Astrocyte (in vitro differentiated cells and primary cell): ENCODE data around the gene VPS13D. TPM values are rescaled to one million over a fixed set of nuclear protein-coding genes. Genes with fewer than 3 reads are reported as not detected.

ENCODE experiments used
- DNase-seq: peaks from one replicate; pipeline ENCODE4 v3.0.0-alpha.2; 2010; ENCODE audit warnings: low read depth
- FAIRE-seq: peaks from 2 replicates; lab custom pipeline; 2011; peaks lifted over from hg19 to GRCh38; lab: Jason Lieb, UNC
- H2AFZ ChIP-seq: 2 replicates; pipeline ENCODE4 v1.6.0; 2012; ENCODE audit warnings: low read depth, low read length, inconsistent platforms
- H3K27ac ChIP-seq: 2 replicates; pipeline ENCODE4 v1.5.1; 2011; ENCODE audit warnings: low read depth, low read length, inconsistent platforms
- H3K27me3 ChIP-seq: 2 replicates; pipeline ENCODE4 v1.6.0; 2011; ENCODE audit warnings: low read length, inconsistent platforms; ENCODE audit not compliant: insufficient read depth
- H3K36me3 ChIP-seq: 2 replicates; pipeline ENCODE4 v1.5.1; 2011; ENCODE audit warnings: low read length, inconsistent platforms; ENCODE audit not compliant: insufficient read depth
- H3K4me1 ChIP-seq: 2 replicates; pipeline ENCODE4 v1.5.1; 2011; ENCODE audit warnings: low read length, inconsistent platforms; ENCODE audit not compliant: insufficient read depth
- H3K4me2 ChIP-seq: 2 replicates; pipeline ENCODE4 v1.6.0; 2012; ENCODE audit warnings: low read length, inconsistent platforms
- H3K4me3 ChIP-seq: 2 replicates; pipeline ENCODE4 v1.5.1; 2011; ENCODE audit warnings: low read depth, mild to moderate bottlenecking, low read length, inconsistent platforms; ENCODE audit not compliant: insufficient read depth
- H3K79me2 ChIP-seq: 2 replicates; pipeline ENCODE4 v1.6.0; 2012; ENCODE audit warnings: mild to moderate bottlenecking, low read length, inconsistent platforms; ENCODE audit not compliant: insufficient read depth
- H3K9ac ChIP-seq: 2 replicates; pipeline ENCODE4 v1.6.0; 2012; ENCODE audit warnings: mild to moderate bottlenecking, low read length, inconsistent platforms
- H3K9me3 ChIP-seq: 2 replicates; pipeline ENCODE4 v1.5.1; 2012; ENCODE audit warnings: low read depth, mild to moderate bottlenecking, low read length, inconsistent platforms; ENCODE audit not compliant: insufficient read depth
- H4K20me1 ChIP-seq: 2 replicates; pipeline ENCODE4 v1.6.0; 2012; ENCODE audit warnings: low read length, inconsistent platforms; ENCODE audit not compliant: insufficient read depth
- H3K27ac Mint-ChIP-seq: one replicate; pipeline ENCODE4 v1.8.0; 2021; ENCODE audit warnings: mild to moderate bottlenecking, mixed read lengths; ENCODE audit not compliant: unreplicated experiment
- H3K27me3 Mint-ChIP-seq: one replicate; pipeline ENCODE4 v1.8.0; 2021; ENCODE audit warnings: low read depth, mixed read lengths; ENCODE audit not compliant: unreplicated experiment
- H3K36me3 Mint-ChIP-seq: one replicate; pipeline ENCODE4 v1.8.0; 2021; ENCODE audit warnings: low read depth, mixed read lengths; ENCODE audit not compliant: unreplicated experiment
- H3K4me1 Mint-ChIP-seq: one replicate; pipeline ENCODE4 v1.8.0; 2021; ENCODE audit warnings: low read depth, mixed read lengths; ENCODE audit not compliant: unreplicated experiment
- H3K4me3 Mint-ChIP-seq: one replicate; pipeline ENCODE4 v1.8.0; 2021; ENCODE audit warnings: mild to moderate bottlenecking, moderate library complexity, mixed read lengths; ENCODE audit not compliant: unreplicated experiment
- H3K9me3 Mint-ChIP-seq: one replicate; pipeline ENCODE4 v1.8.0; 2021; ENCODE audit warnings: mild to moderate bottlenecking, mixed read lengths; ENCODE audit not compliant: unreplicated experiment
- EZH2 ChIP-seq: IDR thresholded peaks from 2 replicates; pipeline ENCODE4 v1.6.1; 2012; ENCODE audit warnings: mild to moderate bottlenecking, low read length, inconsistent platforms; ENCODE audit not compliant: insufficient read depth
- total RNA-seq: library from RNA; stranded (reverse); gene quantifications from 2 replicates; pipeline ENCODE4 v1.2.1, GENCODE V29; 2021
- TF ChIP-seq, protein P1 (sequence below): IDR thresholded peaks from 2 replicates; pipeline ENCODE4 v1.5.1; 2011; ENCODE audit warnings: low read depth, mild to moderate bottlenecking, inconsistent platforms, low read length, moderate library complexity; ENCODE audit not compliant: insufficient read depth

The VPS13D gene
- total RNA-seq, 1 donor from 2014 or later = 25.9 TPM

DNA sequence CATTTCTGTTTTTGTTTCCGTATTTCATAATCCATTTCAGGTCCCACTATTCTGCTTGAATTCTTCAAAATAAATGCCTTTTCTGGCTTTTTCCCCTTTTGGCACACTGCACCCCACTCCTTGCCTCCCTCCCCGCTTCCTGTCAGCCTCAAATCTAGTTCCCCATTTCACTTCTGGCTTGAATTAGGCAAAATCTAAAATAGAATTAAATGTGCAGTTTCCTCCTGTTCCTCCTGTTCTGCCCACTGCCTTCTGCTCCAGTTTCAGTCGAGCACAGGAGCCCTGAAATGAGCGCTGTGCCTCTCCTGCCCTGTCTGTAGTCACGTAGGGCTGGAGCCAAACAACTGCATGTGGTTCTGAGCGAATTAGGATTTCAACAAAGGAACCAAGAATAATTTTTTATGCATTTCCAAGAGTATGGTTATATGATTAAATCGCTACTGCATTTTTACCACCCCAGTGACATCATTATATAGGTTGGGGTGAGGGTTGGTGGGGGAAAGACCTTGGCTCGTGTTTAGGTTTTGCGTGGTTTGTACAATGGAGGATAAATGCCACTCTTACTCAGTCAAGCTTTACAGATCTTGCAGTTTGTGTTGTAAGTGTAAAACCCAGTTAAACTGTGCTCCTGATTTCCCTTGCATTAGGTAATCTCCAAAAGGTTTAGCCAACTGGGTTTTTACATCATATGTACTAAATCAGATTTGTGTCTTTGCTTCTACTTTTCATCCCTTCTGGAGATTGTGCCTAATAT lies 114.9 kb downstream of the VPS13D start:
- TF ChIP-seq, protein P1, sequence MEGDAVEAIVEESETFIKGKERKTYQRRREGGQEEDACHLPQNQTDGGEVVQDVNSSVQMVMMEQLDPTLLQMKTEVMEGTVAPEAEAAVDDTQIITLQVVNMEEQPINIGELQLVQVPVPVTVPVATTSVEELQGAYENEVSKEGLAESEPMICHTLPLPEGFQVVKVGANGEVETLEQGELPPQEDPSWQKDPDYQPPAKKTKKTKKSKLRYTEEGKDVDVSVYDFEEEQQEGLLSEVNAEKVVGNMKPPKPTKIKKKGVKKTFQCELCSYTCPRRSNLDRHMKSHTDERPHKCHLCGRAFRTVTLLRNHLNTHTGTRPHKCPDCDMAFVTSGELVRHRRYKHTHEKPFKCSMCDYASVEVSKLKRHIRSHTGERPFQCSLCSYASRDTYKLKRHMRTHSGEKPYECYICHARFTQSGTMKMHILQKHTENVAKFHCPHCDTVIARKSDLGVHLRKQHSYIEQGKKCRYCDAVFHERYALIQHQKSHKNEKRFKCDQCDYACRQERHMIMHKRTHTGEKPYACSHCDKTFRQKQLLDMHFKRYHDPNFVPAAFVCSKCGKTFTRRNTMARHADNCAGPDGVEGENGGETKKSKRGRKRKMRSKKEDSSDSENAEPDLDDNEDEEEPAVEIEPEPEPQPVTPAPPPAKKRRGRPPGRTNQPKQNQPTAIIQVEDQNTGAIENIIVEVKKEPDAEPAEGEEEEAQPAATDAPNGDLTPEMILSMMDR = no peak
- TF ChIP-seq EZH2 = no peak
- H3K27ac ChIP-seq = no peak overlapping the region
- Mint-ChIP-seq H3K27me3 (no peaks in the 10 kb centered on the region), H3K4me3 (no peak overlapping the region), H3K9me3 (no peaks in the 10 kb centered on the region), H3K4me1 (peaks cover 11% of the 10 kb centered on the region), H3K36me3 (peaks cover 26% of the 10 kb centered on the region), H3K27ac (peak overlapping the region; percentile 5)
- no peak overlapping the region for H3K4me3 ChIP-seq
- no peaks in the 10 kb centered on the region for H3K4me1 ChIP-seq
- no peak overlapping the region for H3K4me2 ChIP-seq
- no peaks in the 10 kb centered on the region for H3K79me2 ChIP-seq
- no peaks in the 10 kb centered on the region for H3K9me3 ChIP-seq
- FAIRE-seq = no peak
- H3K36me3 ChIP-seq = peaks cover 20% of the 10 kb centered on the region
- no peaks in the 10 kb centered on the region for H4K20me1 ChIP-seq
- H3K9ac ChIP-seq = no peak overlapping the region
- no peaks in the 10 kb centered on the region for H3K27me3 ChIP-seq
- no peak for DNase-seq
- H2AFZ ChIP-seq = no peak overlapping the region

DNA sequence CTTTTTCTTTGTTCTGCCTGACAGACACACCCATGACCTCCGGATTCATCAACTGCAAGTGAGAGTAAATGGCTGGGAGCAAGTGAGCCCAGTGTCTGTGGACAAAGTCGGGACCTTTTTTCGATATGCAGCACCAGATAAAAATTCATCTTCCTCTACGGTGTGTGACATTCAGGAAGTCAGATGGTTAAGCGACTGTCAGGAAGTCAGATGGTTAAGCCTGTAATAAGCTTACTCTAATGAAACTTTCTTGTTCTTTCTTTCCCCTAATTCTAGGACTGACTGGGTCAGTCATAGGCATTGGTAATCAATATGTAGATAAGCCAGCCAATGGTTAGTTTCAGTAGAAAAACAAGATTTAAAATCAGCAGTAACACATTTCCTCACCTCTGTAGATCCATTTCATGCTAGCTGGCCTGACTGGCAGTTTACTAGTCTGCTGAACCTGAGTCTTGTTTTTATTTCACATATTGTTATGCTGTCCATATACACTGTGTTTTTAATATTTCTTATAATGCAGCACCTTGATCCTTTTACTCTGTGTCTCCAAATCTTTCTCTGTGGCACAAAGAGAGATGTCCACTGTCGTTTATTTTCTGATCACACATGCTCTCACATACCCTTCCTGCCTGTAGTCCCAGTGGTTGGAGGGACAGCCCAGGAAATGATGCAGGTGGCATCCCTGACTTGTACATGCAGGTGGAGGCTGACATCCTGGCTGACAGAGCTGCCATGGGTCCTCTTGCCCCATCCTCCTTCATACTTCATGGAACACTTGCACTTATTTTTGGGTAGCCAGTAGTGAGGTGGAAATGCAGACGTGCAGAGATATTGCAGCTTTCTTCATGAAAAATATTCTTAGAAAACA lies 115.8 kb downstream of the VPS13D start:
- Mint-ChIP-seq H3K36me3 (peaks cover 33% of the 10 kb centered on the region), H3K27me3 (no peaks in the 10 kb centered on the region), H3K27ac (no peak overlapping the region), H3K4me1 (peaks cover 11% of the 10 kb centered on the region), H3K9me3 (peaks cover 3% of the 10 kb centered on the region), H3K4me3 (no peak overlapping the region)
- Histone ChIP-seq H3K27ac (no peak overlapping the region), H3K27me3 (no peaks in the 10 kb centered on the region), H3K9ac (no peak overlapping the region), H3K4me1 (no peaks in the 10 kb centered on the region), H3K79me2 (no peaks in the 10 kb centered on the region), H3K4me3 (no peak overlapping the region), H3K4me2 (no peak overlapping the region), H3K36me3 (peaks cover 23% of the 10 kb centered on the region), H2AFZ (no peak overlapping the region), H4K20me1 (no peaks in the 10 kb centered on the region), H3K9me3 (no peaks in the 10 kb centered on the region)
- FAIRE-seq (no peak), DNase-seq (no peak)
- TF ChIP-seq, protein P1 = no peak
- TF ChIP-seq EZH2 = no peak
